ENCODE data around the gene C2CD4B. TPM values are rescaled to one million over a fixed set of nuclear protein-coding genes. Genes with fewer than 3 reads are reported as not detected.

The C2CD4B gene
- total and polyA plus RNA-seq, 8 donors: 2.3 to 30.3 (median 13.1) TPM; not detected in 1

DNA sequence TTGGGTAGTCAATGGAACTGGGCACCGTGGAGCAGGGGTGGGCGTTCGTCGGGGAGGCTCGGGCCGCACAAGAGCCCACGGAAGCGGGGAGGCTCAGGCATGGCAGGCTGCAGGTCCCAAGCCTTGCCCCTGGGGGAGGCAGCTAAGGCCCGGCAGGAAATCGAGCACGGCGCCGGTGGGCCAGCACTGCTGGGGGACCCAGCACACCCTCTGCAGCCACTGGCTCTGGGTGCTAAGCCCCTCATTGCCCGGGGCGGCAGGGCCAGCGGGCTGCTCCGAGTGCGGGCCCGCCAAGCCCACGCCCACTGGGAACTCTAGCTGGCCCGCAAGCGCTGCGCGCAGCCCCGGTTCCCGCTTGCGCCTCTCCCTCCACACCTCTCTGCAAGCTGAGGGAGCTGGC is 21.5 kb upstream of the C2CD4B start:
- Histone ChIP-seq H3K27me3 (no peaks in the 10 kb centered on the region), H3K36me3 (no peaks in the 10 kb centered on the region), H3K27ac (no peak overlapping the region), H3K4me1 (no peaks in the 10 kb centered on the region), H3K9me3 (no peaks in the 10 kb centered on the region), H3K4me3 (no peak overlapping the region)
- no peak for DNase-seq
- TF ChIP-seq, protein P1, sequence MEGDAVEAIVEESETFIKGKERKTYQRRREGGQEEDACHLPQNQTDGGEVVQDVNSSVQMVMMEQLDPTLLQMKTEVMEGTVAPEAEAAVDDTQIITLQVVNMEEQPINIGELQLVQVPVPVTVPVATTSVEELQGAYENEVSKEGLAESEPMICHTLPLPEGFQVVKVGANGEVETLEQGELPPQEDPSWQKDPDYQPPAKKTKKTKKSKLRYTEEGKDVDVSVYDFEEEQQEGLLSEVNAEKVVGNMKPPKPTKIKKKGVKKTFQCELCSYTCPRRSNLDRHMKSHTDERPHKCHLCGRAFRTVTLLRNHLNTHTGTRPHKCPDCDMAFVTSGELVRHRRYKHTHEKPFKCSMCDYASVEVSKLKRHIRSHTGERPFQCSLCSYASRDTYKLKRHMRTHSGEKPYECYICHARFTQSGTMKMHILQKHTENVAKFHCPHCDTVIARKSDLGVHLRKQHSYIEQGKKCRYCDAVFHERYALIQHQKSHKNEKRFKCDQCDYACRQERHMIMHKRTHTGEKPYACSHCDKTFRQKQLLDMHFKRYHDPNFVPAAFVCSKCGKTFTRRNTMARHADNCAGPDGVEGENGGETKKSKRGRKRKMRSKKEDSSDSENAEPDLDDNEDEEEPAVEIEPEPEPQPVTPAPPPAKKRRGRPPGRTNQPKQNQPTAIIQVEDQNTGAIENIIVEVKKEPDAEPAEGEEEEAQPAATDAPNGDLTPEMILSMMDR (IDR thresholded peaks at IDR 0.05): no peak
- TF ChIP-seq EP300 (IDR thresholded peaks at IDR 0.05) (no peak), POLR2A (IDR thresholded peaks at IDR 0.05) (no peak), POLR2AphosphoS5 (IDR thresholded peaks at IDR 0.05) (no peak)
- intact Hi-C loops (cut with DNase I; ENCODE audit: low total_unique reads): no loop called here
- WGBS, 5 donors: 95 to 100% (median 98%) methylated on average over 11 to 27 of the region's 27 CpGs

DNA sequence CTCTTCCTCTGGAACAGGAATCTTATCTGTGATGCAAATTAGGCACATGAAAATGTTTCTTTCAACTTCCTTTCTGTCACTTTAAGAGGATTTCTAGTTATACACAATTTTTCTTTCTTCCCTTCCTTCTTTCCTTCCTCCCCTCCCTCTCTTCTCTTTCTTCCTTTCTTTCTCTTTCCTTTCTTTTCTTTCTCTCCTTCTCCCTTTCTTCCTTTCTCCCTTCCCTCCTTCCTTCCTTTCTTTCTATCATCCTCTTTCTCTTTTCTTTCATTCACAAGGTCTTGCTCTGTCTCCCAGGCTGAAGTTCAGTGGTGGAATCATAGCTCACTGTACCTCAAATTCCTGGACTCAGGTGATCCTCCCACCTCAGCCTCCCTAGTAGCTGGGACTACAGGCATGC is 18.0 kb upstream of the C2CD4B start:
- Histone ChIP-seq H3K9me3 (no peaks in the 10 kb centered on the region), H3K27ac (no peak overlapping the region), H3K4me1 (no peaks in the 10 kb centered on the region), H3K36me3 (no peaks in the 10 kb centered on the region), H3K27me3 (no peaks in the 10 kb centered on the region), H3K4me3 (no peak overlapping the region)
- DNase-seq: no peak
- intact Hi-C loops (cut with DNase I; ENCODE audit: low total_unique reads): no loop called here
- TF ChIP-seq EP300 (IDR thresholded peaks at IDR 0.05): no peak
- TF ChIP-seq, protein P1 (IDR thresholded peaks at IDR 0.05): no peak
- TF ChIP-seq POLR2A (IDR thresholded peaks at IDR 0.05): no peak
- no peak for TF ChIP-seq POLR2AphosphoS5 (IDR thresholded peaks at IDR 0.05)

DNA sequence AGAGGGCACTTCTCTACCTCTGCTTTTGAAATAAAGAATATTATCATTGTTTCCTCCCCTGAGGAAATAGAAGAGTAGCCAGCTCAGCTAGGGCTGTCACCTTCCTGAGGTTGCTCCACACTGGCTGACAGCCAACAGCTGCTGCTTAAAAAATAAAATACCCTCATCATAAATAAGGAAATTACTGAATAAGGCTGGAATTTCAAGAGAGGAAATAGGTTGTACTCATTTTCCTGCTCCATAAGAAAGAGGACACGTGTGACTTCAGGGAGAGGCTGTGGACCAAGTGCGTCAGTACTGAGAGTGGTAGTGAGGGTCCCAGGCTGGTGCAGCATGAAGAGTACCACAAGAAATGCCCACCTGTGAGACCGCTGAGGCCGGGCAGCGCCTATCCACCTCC is 8.1 kb upstream of the C2CD4B start:
- Histone ChIP-seq H3K27ac (peak overlapping the region in 1 of 5 donors; percentile 20), H3K4me3 (no peak overlapping the region), H3K27me3 (peaks cover 0 to under 1% (median 0%) of the 10 kb centered on the region in 3 donors), H3K36me3 (no peaks in the 10 kb centered on the region), H3K4me1 (no peaks in the 10 kb centered on the region), H3K9me3 (no peaks in the 10 kb centered on the region)
- intact Hi-C loops (cut with DNase I; ENCODE audit: low total_unique reads): no loop called here
- no peak for TF ChIP-seq EP300 (IDR thresholded peaks at IDR 0.05)
- TF ChIP-seq POLR2A (IDR thresholded peaks at IDR 0.05): no peak
- TF ChIP-seq POLR2AphosphoS5 (IDR thresholded peaks at IDR 0.05): peak in 1 of 3 donors; percentile 16
- TF ChIP-seq, protein P1 (IDR thresholded peaks at IDR 0.05): no peak
- peak in 1 of 2 donors; percentile 53 for DNase-seq
- WGBS, 5 donors: 71 to 86% (median 83%) methylated on average over 5 of the region's 5 CpGs

DNA sequence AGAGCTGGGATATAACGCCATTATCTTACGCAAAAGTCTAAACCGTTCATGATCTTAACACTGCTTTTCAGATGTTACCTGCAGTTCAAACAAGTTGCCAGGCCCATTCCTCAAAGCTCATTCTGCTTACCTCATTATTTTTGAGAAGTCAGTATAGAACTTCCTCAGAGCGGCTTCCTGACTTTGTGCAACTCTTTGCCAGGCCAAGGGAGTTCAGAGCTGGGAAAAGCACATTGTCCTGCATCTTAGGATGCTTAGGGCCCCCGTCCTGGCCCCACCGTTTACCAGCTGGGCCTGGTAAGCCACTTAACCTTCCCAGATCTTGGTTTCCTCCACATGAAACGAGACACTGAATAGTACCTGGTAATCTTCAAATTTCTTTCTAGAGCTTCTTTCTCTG is 6.8 kb upstream of the C2CD4B start:
- H3K4me1 ChIP-seq: peaks cover 0 to 10% (median 7%) of the 10 kb centered on the region in 4 donors
- H3K27ac ChIP-seq: peak overlapping the region in 1 of 5 donors; percentile 14
- peaks cover 0 to 11% (median 0%) of the 10 kb centered on the region in 3 donors for H3K27me3 ChIP-seq
- H3K36me3 ChIP-seq: no peaks in the 10 kb centered on the region
- intact Hi-C loops (cut with DNase I; ENCODE audit: low total_unique reads): no loop called here
- DNase-seq: no peak
- H3K9me3 ChIP-seq: no peaks in the 10 kb centered on the region
- TF ChIP-seq POLR2AphosphoS5 (IDR thresholded peaks at IDR 0.05) (no peak), EP300 (IDR thresholded peaks at IDR 0.05) (no peak), POLR2A (IDR thresholded peaks at IDR 0.05) (no peak)
- TF ChIP-seq, protein P1 (IDR thresholded peaks at IDR 0.05): no peak
- 63 to 70% (median 64%) methylated on average over 7 of the region's 7 CpGs for WGBS, 5 donors
- H3K4me3 ChIP-seq: no peak overlapping the region

All from stomach (tissue), 9 donors.